HL-60 (cell line): ENCODE measurements around the gene TMEM258.

Source experiments
- CTCF ChIP-seq: IDR thresholded peaks from one replicate; pipeline ENCODE4 v1.5.1; 2011; ENCODE audit warnings: low read length, control low read depth, inconsistent platforms; ENCODE audit not compliant: insufficient read depth
- GABPA ChIP-seq: IDR thresholded peaks from 2 replicates; pipeline ENCODE4 v1.6.1; 2012; ENCODE audit warnings: low read depth
- POLR2AphosphoS5 ChIP-seq: IDR thresholded peaks from 2 replicates; pipeline ENCODE4 v1.6.1; 2012; ENCODE audit warnings: low read depth
- SPI1 ChIP-seq: IDR thresholded peaks from 2 replicates; pipeline ENCODE4 v1.6.1; 2012; ENCODE audit warnings: low read depth, mild to moderate bottlenecking, borderline replicate concordance
- TF ChIP-seq, protein P1 (sequence below): IDR thresholded peaks from 2 replicates; pipeline ENCODE4 v1.6.1; 2012; ENCODE audit warnings: low read depth; ENCODE audit not compliant: insufficient replicate concordance

DNA sequence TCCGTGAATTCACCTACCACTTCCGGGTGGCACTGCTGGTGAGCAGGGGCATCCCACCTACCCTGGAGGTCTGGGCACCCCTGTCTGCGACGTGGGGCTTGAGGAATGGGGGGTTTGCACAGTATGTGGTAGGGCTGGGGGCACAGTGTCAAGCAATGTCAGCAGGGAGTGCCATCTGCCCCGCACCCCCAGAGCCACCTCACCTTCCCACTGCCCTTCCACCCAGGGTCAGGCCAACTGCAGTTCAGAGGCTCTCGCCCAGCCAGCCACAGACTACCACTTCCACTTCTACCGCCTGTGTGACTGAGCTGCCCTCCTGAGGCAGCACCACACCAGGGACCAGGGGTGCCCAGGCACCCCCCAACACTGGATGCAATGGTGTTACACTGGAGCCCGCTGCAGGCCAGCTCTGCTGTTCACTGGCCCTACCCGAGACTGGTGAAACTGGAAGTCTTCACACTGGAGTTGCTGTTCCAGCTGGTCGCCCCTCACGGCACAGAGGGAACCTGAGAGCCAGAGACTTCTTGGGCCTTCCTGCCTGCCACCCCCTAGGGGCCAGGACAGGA is 6.5 kb downstream of the TMEM258 start:
- no peak for TF ChIP-seq CTCF
- TF ChIP-seq, protein P1, sequence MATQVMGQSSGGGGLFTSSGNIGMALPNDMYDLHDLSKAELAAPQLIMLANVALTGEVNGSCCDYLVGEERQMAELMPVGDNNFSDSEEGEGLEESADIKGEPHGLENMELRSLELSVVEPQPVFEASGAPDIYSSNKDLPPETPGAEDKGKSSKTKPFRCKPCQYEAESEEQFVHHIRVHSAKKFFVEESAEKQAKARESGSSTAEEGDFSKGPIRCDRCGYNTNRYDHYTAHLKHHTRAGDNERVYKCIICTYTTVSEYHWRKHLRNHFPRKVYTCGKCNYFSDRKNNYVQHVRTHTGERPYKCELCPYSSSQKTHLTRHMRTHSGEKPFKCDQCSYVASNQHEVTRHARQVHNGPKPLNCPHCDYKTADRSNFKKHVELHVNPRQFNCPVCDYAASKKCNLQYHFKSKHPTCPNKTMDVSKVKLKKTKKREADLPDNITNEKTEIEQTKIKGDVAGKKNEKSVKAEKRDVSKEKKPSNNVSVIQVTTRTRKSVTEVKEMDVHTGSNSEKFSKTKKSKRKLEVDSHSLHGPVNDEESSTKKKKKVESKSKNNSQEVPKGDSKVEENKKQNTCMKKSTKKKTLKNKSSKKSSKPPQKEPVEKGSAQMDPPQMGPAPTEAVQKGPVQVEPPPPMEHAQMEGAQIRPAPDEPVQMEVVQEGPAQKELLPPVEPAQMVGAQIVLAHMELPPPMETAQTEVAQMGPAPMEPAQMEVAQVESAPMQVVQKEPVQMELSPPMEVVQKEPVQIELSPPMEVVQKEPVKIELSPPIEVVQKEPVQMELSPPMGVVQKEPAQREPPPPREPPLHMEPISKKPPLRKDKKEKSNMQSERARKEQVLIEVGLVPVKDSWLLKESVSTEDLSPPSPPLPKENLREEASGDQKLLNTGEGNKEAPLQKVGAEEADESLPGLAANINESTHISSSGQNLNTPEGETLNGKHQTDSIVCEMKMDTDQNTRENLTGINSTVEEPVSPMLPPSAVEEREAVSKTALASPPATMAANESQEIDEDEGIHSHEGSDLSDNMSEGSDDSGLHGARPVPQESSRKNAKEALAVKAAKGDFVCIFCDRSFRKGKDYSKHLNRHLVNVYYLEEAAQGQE, result no peak
- TF ChIP-seq POLR2AphosphoS5, result no peak
- TF ChIP-seq SPI1, result no peak
- TF ChIP-seq GABPA, result no peak
